ENCODE results near the gene CFAP100. TPM values are rescaled to one million over a fixed set of nuclear protein-coding genes. Genes with fewer than 3 reads are reported as not detected.

The CFAP100 gene
- total RNA-seq, 1 donor: not detected

DNA sequence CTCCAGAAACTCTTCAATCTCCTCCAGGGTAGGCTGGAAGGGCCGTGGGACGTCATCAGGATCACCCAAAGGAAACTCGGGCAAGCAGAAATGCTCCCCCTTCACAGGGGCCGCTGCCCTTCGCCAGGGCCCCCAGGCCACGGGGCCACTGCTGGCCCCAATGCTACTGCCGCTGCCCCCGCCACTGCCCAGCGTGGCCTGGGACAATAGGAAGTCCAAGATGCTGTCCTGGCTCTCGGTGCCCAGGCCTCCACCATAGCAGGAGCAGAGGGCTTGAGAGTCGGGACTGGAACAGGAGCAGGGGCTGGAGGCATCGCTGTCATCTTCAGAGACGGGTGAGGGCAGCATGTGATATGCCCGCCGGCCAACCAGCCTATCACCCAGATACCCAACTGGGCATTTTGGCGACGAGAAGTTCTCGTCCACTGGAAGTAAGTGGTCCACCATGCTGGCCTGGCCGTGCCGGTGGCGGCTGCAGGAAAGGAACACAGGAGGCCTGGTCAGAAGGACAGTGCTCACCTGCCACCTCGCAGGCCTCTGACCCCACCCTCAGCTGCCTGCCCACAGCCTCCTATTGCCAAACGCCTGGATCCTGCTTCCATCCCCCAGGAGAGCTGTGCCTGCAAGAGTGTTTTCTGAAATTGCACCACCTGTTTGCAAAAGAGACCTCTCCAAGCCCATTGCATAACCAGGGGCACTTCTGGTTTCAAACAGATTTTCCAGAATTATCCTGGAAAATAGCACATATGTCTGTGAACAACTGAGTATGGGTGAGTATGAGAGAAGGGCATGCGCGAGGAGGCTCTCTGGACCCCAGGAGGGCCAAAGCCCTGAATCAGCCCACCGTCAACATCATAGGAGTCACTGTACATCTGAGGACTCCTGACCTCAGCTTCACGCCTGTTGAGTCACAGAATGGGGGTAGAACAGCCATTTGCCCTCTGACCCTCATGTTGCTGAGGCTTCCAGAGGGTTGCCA, 41.9 kb upstream of the CFAP100 start:
- DNase-seq (ENCODE audit: low read depth): no peak
- TF ChIP-seq, protein P1, sequence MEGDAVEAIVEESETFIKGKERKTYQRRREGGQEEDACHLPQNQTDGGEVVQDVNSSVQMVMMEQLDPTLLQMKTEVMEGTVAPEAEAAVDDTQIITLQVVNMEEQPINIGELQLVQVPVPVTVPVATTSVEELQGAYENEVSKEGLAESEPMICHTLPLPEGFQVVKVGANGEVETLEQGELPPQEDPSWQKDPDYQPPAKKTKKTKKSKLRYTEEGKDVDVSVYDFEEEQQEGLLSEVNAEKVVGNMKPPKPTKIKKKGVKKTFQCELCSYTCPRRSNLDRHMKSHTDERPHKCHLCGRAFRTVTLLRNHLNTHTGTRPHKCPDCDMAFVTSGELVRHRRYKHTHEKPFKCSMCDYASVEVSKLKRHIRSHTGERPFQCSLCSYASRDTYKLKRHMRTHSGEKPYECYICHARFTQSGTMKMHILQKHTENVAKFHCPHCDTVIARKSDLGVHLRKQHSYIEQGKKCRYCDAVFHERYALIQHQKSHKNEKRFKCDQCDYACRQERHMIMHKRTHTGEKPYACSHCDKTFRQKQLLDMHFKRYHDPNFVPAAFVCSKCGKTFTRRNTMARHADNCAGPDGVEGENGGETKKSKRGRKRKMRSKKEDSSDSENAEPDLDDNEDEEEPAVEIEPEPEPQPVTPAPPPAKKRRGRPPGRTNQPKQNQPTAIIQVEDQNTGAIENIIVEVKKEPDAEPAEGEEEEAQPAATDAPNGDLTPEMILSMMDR (IDR thresholded peaks at IDR 0.05; ENCODE audit: insufficient read depth, low read length): no peak
- H3K4me3 ChIP-seq (ENCODE audit: low read depth, low read length): no peak overlapping the region

DNA sequence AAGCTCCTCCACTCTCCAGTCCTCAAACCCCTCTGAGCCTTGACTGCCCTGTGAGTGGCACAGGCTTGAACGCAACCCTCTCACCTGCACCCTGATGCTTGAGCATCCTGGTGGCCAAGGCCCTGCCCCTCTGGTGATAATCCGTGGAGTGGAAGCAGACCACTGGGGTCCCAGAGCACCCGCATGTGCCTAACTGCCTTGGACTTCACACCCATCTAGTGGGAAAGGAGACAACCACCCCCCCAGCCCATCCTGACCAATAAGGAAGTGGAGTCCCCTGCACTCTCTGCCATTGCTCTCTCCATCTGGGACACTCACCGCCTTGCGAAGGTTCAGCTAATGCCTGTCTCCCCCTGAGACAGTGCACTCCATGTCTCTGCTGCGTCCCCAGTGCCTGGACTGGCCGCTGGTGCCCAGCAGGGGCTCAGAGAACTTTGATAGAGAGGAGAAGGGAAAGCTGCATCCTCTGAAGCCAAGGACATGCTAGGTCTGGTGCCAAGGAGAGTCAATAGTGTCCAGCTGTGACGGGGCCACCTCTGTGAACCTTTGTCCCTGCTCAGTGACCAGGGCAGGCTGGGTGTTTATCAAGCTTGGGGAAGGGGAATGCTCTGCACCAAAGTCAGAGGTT, 40.9 kb upstream of the CFAP100 start:
- H3K4me3 ChIP-seq (ENCODE audit: low read depth, low read length): no peak overlapping the region
- TF ChIP-seq, protein P1 (IDR thresholded peaks at IDR 0.05; ENCODE audit: insufficient read depth, low read length): no peak
- no peak for DNase-seq (ENCODE audit: low read depth)

DNA sequence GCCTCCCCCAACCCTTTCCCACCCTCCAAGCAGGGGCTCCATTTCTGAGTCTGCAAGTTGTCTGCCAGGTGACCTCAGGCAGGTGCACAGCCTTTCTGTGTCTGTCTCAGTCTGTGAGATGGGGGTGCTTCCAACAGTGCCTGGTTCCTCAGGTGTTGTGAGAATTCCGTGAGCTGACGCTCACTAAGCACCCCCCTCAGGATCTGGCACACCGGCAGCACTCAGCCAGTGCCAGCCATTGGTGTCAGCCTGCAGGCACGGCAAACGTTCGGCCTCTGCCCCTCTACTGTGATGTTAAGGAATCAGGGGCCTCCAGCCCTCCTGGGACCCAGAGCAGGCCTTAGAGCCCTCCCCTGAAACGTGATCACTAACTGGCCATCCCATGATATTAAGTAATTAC, 39.9 kb upstream of the CFAP100 start:
- H3K4me3 ChIP-seq (ENCODE audit: low read depth, low read length): no peak overlapping the region
- TF ChIP-seq, protein P1 (IDR thresholded peaks at IDR 0.05; ENCODE audit: insufficient read depth, low read length): no peak
- DNase-seq (ENCODE audit: low read depth): no peak

DNA sequence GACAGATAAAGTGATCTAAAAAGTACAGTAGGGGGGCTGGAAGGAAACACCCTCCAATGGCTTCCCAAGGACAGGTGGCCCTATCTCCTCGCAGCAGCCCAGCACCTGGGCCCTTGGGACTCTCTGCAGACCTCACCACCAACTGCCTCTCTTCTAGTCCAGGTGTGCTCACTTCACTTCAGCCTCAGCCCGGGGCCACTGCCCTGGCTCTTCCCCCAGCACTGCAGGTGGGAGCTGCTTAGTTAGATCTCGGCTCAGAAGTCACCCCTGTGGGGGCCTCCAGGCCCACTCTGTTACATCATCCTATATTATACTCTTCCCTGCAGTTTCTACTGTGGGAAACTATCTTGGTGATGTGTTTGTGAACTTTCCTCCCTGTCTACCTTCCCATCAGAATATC, 39.5 kb upstream of the CFAP100 start:
- TF ChIP-seq, protein P1 (IDR thresholded peaks at IDR 0.05; ENCODE audit: insufficient read depth, low read length): no peak
- no peak overlapping the region for H3K4me3 ChIP-seq (ENCODE audit: low read depth, low read length)

DNA sequence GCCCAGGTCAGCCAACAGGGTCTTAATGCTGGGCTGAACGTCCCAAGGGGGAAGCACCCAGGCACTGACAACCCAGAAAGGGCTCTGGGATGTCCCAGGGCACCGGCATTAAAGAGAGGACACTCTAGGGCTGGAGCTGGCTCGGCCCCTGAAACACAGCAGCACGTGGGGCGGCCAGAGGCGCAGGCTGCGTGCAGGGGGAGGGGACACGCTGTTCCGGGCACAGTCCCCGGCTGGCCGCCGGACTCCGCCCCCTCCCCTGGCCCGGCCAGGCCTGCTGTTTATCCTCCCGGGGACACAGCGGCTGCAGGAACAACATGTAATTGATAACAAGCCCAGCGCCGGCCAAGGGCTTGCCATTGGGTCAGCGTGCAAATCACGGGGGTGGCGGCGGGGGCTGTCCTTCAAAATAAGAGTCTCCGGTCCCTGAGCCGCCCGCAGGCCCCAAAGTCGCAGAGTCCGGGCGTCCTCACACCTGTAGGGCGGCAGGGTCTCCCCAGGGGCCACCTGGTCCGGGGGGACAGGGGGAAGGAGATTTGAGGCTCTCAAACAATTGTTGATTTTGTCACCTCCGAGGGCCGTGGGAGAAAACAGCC, 38.8 kb upstream of the CFAP100 start:
- DNase-seq (ENCODE audit: low read depth): peak; percentile 88
- H3K4me3 ChIP-seq (ENCODE audit: low read depth, low read length): peak overlapping the region; percentile 79
- TF ChIP-seq, protein P1 (IDR thresholded peaks at IDR 0.05; ENCODE audit: insufficient read depth, low read length): no peak

More for the DNA sequence above, 39.5 kb upstream of the CFAP100 start:
- no peak for DNase-seq (ENCODE audit: low read depth)

DNA sequence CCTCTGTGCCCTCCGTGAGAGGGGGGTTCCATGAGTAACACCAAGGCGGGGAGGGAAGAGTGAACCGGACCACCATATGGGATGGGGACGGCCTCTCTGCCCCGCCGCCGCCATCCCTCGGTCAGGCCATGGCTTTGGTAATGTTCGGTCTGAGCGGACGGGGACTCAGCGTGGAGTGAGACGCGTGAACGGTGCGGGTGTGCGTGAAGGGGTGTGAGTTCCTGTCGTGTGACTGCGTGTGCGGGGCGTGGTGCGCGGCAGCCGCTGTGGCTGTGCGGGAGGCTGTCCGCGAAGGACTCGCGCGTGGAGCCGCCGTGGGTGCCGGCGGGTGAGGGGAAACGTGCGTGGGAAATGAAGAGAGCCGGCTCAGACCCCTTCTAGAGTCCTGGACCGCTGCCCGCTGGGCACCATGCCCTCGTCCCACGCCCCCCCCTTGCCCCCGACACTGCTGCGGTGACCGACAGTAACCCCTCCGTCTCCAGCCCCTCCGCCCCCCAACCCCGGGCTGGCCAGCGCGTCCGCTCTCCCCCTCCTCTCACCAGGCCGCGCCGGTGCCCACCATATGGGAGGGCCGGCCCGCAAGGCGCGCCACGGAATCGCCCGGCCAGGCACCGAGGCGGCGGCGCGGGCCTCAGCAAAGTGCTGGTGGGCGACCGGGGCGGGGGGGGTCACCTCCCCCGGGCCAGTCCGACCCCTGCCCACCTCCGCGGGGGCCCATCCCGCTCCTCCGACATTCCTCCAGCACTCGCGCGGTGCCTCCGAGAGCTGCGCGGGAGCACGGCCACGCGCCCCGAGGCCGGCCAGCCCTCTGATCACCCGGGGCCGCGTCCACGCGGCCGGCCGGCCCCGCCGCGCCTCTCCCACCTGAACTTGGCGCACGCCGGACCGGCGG, 38.1 kb upstream of the CFAP100 start:
- DNase-seq (ENCODE audit: low read depth): no peak
- H3K4me3 ChIP-seq (ENCODE audit: low read depth, low read length): peak overlapping the region; percentile 79
- TF ChIP-seq, protein P1 (IDR thresholded peaks at IDR 0.05; ENCODE audit: insufficient read depth, low read length): no peak

Data from fibroblast of the aortic adventitia (primary cell).